HEK293T (cell line): ENCODE data around the gene SAMD1.

Experiments used
- CTCF ChIA-PET: fragments of 350-600 bp; formaldehyde crosslinking; extraction: SDS; loops from one replicate; lab custom pipeline; 2021; ENCODE audit warnings: antibody characterized with exemption, inconsistent platforms; lab: Yijun Ruan, JAX
- POLR2A ChIA-PET: fragments of 350-600 bp; formaldehyde crosslinking; extraction: SDS; loops from one replicate; lab custom pipeline; 2020; ENCODE audit warnings: antibody characterized with exemption, inconsistent platforms; lab: Yijun Ruan, JAX
- DNase-seq: peaks from one replicate; pipeline ENCODE4 v3.0.0; 2012; ENCODE audit warnings: mixed read lengths; ENCODE audit errors: extremely low spot score
- ARNT ChIP-seq: fragments of 450-650 bp; IDR thresholded peaks from 2 replicates; pipeline ENCODE4 v1.6.1; 2017; ENCODE audit warnings: mild to moderate bottlenecking
- BHLHE40 ChIP-seq: fragments of 450-650 bp; IDR thresholded peaks from 2 replicates; pipeline ENCODE4 v1.6.1; 2016; ENCODE audit warnings: mild to moderate bottlenecking, moderate library complexity, borderline replicate concordance
- CTBP1 ChIP-seq: fragments of 450-650 bp; IDR thresholded peaks from 2 replicates; pipeline ENCODE4 v1.6.1; 2016; ENCODE audit warnings: borderline replicate concordance
- ELF4 ChIP-seq: fragments of 450-650 bp; IDR thresholded peaks from 2 replicates; pipeline ENCODE4 v1.6.1; 2017; ENCODE audit warnings: antibody characterized with exemption
- FOXA1 ChIP-seq: fragments of 450-650 bp; IDR thresholded peaks from 2 replicates; pipeline ENCODE4 v1.6.1; 2016; ENCODE audit warnings: mild to moderate bottlenecking
- FOXK2 ChIP-seq: fragments of 450-650 bp; IDR thresholded peaks from 2 replicates; pipeline ENCODE4 v1.6.1; 2016; ENCODE audit warnings: mild to moderate bottlenecking
- FOXM1 ChIP-seq: fragments of 450-650 bp; IDR thresholded peaks from 2 replicates; pipeline ENCODE4 v1.6.1; 2017; ENCODE audit warnings: mild to moderate bottlenecking, borderline replicate concordance
- HDGF ChIP-seq: fragments of 450-650 bp; IDR thresholded peaks from 2 replicates; pipeline ENCODE4 v1.6.1; 2017; ENCODE audit warnings: antibody characterized with exemption, borderline replicate concordance
- L3MBTL2 ChIP-seq: fragments of 450-650 bp; conservative IDR thresholded peaks from 2 replicates; pipeline ENCODE4 v1.6.1; 2016; ENCODE audit warnings: mild to moderate bottlenecking
- LEF1 ChIP-seq: fragments of 450-650 bp; IDR thresholded peaks from 2 replicates; pipeline ENCODE4 v1.6.1; 2017; ENCODE audit warnings: mild to moderate bottlenecking, borderline replicate concordance
- NFRKB ChIP-seq: fragments of 450-650 bp; IDR thresholded peaks from 2 replicates; pipeline ENCODE4 v1.6.1; 2016; ENCODE audit warnings: mild to moderate bottlenecking, moderate library complexity
- SP1 ChIP-seq: fragments of 450-650 bp; IDR thresholded peaks from 2 replicates; pipeline ENCODE4 v1.6.1; 2017
- SUZ12 ChIP-seq: fragments of 450-650 bp; IDR thresholded peaks from 2 replicates; pipeline ENCODE4 v1.6.1; 2016; ENCODE audit warnings: mild to moderate bottlenecking
- TARDBP ChIP-seq: fragments of 450-650 bp; IDR thresholded peaks from 2 replicates; pipeline ENCODE4 v1.6.1; 2016
- ZNF384 ChIP-seq: fragments of 450-650 bp; IDR thresholded peaks from 2 replicates; pipeline ENCODE4 v1.6.1; 2016
- TF ChIP-seq, protein P1 (sequence below): fragments of 450-650 bp; IDR thresholded peaks from 2 replicates; pipeline ENCODE4 v1.6.1; 2016

The SAMD1 gene

DNA sequence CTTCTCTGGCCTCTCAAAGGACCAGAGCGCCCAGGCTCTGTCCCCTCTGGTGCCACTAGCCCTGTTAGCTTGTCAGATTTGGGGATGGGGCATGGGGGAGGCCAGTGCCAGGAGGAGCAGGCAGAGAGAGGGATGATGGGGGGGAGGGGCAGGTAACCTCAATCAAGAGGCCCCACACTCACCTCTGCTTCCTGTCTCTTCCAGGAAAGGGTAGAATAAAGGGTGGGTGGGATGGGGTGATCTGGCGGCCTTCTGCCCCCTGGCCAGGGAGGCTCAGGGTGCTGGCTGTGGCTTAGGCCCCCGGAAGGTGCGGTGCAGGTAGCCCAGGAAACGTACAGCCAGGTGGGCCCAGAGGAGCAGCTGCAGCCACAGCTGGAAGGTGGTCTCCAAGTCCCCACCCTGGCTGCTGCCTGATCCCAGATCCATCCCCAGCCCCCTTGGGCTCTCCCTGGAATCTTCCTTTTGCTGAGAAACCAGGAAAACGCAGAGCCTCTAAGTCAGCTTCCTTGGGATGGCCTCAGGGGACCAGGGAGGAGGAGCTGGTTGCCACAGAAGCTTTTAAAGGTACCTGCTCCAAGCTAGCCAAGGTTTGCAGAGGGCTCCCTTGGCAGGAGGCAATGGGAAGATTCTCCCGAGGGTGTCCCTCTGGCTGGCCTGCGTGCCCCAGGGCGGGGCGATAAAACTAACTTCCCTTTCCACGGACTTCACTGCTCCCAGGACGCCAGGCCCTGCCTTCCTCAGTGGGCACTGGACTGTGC, 21.7 kb upstream of the SAMD1 start:
- DNase-seq: no peak
- CTCF ChIA-PET: no interaction called here
- TF ChIP-seq SUZ12 (no peak), NFRKB (no peak), FOXK2 (no peak), SP1 (no peak), CTBP1 (no peak), TARDBP (no peak), ARNT (no peak), L3MBTL2 (no peak), FOXA1 (no peak), LEF1 (no peak), FOXM1 (no peak), BHLHE40 (no peak), HDGF (no peak), ELF4 (no peak), ZNF384 (no peak)
- TF ChIP-seq, protein P1, sequence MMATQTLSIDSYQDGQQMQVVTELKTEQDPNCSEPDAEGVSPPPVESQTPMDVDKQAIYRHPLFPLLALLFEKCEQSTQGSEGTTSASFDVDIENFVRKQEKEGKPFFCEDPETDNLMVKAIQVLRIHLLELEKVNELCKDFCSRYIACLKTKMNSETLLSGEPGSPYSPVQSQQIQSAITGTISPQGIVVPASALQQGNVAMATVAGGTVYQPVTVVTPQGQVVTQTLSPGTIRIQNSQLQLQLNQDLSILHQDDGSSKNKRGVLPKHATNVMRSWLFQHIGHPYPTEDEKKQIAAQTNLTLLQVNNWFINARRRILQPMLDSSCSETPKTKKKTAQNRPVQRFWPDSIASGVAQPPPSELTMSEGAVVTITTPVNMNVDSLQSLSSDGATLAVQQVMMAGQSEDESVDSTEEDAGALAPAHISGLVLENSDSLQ: no peak
- POLR2A ChIA-PET: interaction anchor here (1.6 kb wide), 1 partner anchor 8 kb away, joined by 3 read pairs; no protein-coding TSS in a partner anchor

DNA sequence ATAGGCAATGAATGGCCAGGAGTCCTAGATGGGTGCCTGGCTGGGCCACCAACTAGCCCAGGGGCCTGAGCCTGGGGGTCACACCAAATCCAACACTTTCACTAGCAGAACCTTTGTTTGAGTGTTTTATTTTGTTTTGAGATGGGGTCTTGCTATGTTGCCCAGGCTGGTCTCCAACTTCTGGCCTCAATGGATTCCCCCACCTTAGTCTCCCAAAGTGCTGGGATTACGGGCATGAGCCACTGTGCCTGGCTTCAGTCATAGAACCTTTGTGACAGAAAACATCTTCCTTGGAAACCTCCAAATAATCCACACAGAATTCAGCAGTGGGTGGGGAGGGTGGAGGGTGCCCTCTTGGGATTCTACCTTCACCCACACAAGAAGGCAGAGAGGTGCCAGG, 20.9 kb upstream of the SAMD1 start:
- POLR2A ChIA-PET: interaction anchor here (1.6 kb wide), 1 partner anchor 25 kb away, joined by 9 read pairs; the partner anchor contains the start of gene ASF1B
- CTCF ChIA-PET: no interaction called here
- TF ChIP-seq CTBP1 (no peak), LEF1 (no peak), ARNT (no peak), SP1 (no peak), NFRKB (no peak)
- TF ChIP-seq, protein P1: no peak
- no peak for DNase-seq

DNA sequence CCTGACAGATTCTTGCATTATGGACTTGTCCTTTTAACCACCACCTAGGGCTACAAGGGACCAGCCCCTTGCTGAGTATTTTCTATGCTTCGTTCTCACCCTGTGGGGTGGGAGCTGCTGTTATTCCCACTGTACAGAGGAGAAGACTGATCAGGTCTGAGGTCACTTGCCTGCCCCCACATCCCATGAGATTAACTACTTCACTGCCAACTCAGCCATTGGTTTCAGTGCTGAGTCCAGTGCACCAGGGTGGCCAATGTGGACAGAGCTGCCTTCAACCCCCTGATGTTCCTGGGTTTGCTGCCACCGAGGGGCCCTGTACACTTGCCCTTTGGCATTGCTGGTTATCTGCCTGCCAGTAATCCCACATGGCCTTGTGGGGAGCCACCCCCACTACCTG, 20.1 kb upstream of the SAMD1 start:
- no peak for DNase-seq
- CTCF ChIA-PET: no interaction called here
- POLR2A ChIA-PET: interaction anchor here (1.6 kb wide), 1 partner anchor 26 kb away, joined by 9 read pairs; the partner anchor contains the start of gene ASF1B
- TF ChIP-seq CTBP1: no peak
- TF ChIP-seq L3MBTL2: no peak
- no peak for TF ChIP-seq SUZ12
- TF ChIP-seq FOXK2: no peak
- no peak for TF ChIP-seq SP1
- TF ChIP-seq ELF4: no peak
- TF ChIP-seq NFRKB: no peak
- no peak for TF ChIP-seq TARDBP
- TF ChIP-seq ZNF384: no peak
- no peak for TF ChIP-seq FOXM1
- TF ChIP-seq, protein P1: no peak
- TF ChIP-seq HDGF: no peak
- no peak for TF ChIP-seq ARNT
- no peak for TF ChIP-seq FOXA1
- TF ChIP-seq BHLHE40: no peak
- TF ChIP-seq LEF1: no peak

DNA sequence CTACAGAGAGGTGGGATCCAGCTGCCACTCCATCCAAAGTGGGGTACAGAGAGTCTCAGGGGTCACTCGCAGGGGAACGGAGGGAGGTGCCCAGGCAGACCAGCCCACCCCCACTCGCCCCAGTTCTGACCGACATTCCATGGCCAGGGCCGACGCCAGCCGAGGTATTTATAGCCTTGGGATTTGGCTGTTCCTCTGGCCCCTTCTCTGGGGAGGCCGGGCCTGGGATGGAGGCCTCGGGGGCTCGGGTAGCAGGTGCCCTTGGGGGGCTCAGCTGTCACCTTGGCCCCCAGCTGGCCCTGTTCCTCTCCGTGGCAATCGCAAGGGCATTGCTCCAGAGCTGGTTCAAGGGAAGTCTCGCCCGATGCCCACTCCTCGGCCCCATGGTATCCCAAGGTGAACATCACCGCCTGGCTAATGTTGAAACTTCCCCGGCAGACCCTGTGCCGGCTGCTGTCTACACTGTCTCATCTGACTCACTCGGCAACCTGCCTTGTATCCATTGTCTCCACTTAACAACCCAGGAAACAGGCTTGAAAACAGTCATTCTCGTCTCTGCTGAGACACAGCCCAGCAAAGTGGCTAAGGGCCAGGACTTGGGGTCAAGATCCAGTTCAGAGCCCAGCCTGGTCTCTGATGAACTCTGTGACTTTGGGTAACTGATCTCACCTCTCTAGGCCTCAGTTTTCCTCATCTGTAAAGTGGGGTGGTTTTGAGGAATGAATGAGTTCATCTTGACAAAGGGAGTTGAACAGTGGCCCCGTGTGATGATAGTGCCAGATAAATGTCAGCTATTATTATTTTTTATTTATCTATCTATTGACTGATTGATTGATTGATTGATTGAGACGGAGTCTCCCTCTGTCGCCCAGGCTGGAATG, 17.3 kb upstream of the SAMD1 start:
- TF ChIP-seq L3MBTL2 (no peak), NFRKB (no peak), ZNF384 (no peak), FOXM1 (no peak)
- TF ChIP-seq, protein P1: no peak
- ChIA-PET CTCF (no interaction called here), POLR2A (no interaction called here)
- no peak for DNase-seq

DNA sequence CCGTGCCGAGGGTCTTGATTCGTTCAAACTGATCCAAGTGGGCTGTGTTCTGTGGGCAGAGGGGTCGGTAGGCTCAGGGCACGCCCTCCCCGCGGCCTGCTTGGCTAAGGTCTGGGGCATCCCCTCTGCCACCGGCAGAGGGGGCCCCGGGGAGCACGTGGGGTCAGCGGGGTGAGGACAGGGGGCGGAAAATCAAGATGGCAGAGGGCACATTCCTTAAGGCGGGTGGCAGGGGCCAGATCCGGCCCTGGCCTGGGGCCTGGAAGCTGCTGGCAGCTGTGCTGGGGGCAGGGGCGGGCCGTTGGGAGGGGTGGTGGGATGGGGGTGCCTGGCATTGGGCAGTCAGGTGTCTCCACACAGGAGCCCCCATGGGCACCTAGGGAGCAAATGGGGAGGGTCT, 16.3 kb upstream of the SAMD1 start:
- POLR2A ChIA-PET: no interaction called here

More for the DNA sequence above, 16.3 kb upstream of the SAMD1 start:
- CTCF ChIA-PET: no interaction called here
- no peak for DNase-seq
- TF ChIP-seq FOXM1 (no peak), ELF4 (no peak), LEF1 (no peak), SUZ12 (no peak), HDGF (no peak), FOXK2 (no peak), CTBP1 (no peak), BHLHE40 (no peak), L3MBTL2 (no peak), ARNT (no peak), FOXA1 (no peak), ZNF384 (no peak), TARDBP (no peak), SP1 (no peak), NFRKB (no peak)
- TF ChIP-seq, protein P1: no peak
